Testis (tissue), 2 donors: ENCODE data around the gene PARP9.

Experiments
- CTCF ChIP-seq, 3 experiments: fragments of 450-650 bp in 2 of 3; fragments of 200-600 bp in 1 of 3; sonication (generic) in 1 of 3; IDR thresholded peaks; one replicate each; pipeline ENCODE4 v1.5.1; 2016 to 2019; ENCODE audit warnings: antibody characterized with exemption in 3 of 3, mild to moderate bottlenecking in 2 of 3, moderate library complexity in 1 of 3
- POLR2A ChIP-seq: fragments of 450-650 bp; IDR thresholded peaks from one replicate; pipeline ENCODE4 v1.6.1; 2017; ENCODE audit warnings: antibody characterized with exemption, mild to moderate bottlenecking, moderate library complexity

GRCh38 chr3:122548076-122548475 is 16.0 kb downstream of the PARP9 start:
- TF ChIP-seq CTCF (IDR thresholded peaks at IDR 0.05), result no peak
- TF ChIP-seq POLR2A, result no peak
